Measurements from ENCODE around the gene SLC22A23. TPM values are rescaled to one million over a fixed set of nuclear protein-coding genes. Genes with fewer than 3 reads are reported as not detected.

Gene SLC22A23
- total RNA-seq, 4 donors from 2014 or later = 7.6 to 13.1 (median 9.5) TPM

GRCh38 chr6:3252369-3252768 lies 204.5 kb downstream of the SLC22A23 start:
- TF ChIP-seq EP300 (IDR thresholded peaks at IDR 0.05) (no peak), POLR2AphosphoS5 (IDR thresholded peaks at IDR 0.05) (no peak), POLR2A (IDR thresholded peaks at IDR 0.05; ENCODE audit: low read depth) (no peak), CTCF (IDR thresholded peaks at IDR 0.05) (no peak)
- Histone ChIP-seq H3K4me3 (no peak overlapping the region), H3K4me1 (peaks cover 23 to 43% (median 39%) of the 10 kb centered on the region in 4 donors), H3K36me3 (no peaks in the 10 kb centered on the region), H3K27ac (replicated peaks in 1 of 4) (no peak overlapping the region), H3K9me3 (no peaks in the 10 kb centered on the region), H3K27me3 (no peaks in the 10 kb centered on the region)
- no peak for DNase-seq (ENCODE audit: extremely low spot score)
- intact Hi-C loops (cut with DNase I) = no loop called here
- WGBS = 93% methylated on average over 10 of the region's 10 CpGs

GRCh38 chr6:3251462-3252314 lies 205.2 kb downstream of the SLC22A23 start:
- 33% methylated on average over 15 of the region's 20 CpGs for WGBS
- H3K27me3 ChIP-seq = no peaks in the 10 kb centered on the region
- TF ChIP-seq CTCF (IDR thresholded peaks at IDR 0.05) (peak in 2 of 3 experiments; percentile 97 to 99), POLR2A (IDR thresholded peaks at IDR 0.05; ENCODE audit: low read depth) (no peak), POLR2AphosphoS5 (IDR thresholded peaks at IDR 0.05) (peak; percentile 62 to 73), EP300 (IDR thresholded peaks at IDR 0.05) (no peak)
- H3K27ac ChIP-seq (replicated peaks in 1 of 4) = no peak overlapping the region
- DNase-seq (ENCODE audit: extremely low spot score) = peak; percentile 95
- H3K4me1 ChIP-seq = peaks cover 23 to 50% (median 45%) of the 10 kb centered on the region in 4 donors
- peak overlapping the region in 2 of 4 donors; percentile 21 to 27 for H3K4me3 ChIP-seq
- no peaks in the 10 kb centered on the region for H3K9me3 ChIP-seq
- H3K36me3 ChIP-seq = no peaks in the 10 kb centered on the region
- intact Hi-C loops (cut with DNase I) = loop anchor here (1.0 to 2.0 kb wide), 2 partner anchors 95 to 125 kb away; partner anchors contain the start of gene TUBB2A

GRCh38 chr6:3250231-3250675 lies 206.6 kb downstream of the SLC22A23 start:
- Histone ChIP-seq H3K27me3 (no peaks in the 10 kb centered on the region), H3K27ac (replicated peaks in 1 of 4) (peak overlapping the region in 1 of 4 donors; percentile 23), H3K9me3 (no peaks in the 10 kb centered on the region), H3K36me3 (no peaks in the 10 kb centered on the region), H3K4me3 (no peak overlapping the region), H3K4me1 (peaks cover 23 to 51% (median 47%) of the 10 kb centered on the region in 4 donors)
- intact Hi-C loops (cut with DNase I) = loop anchor here (2.0 kb wide), 1 partner anchor 93 kb away; the partner anchor contains the start of gene TUBB2A
- TF ChIP-seq POLR2AphosphoS5 (IDR thresholded peaks at IDR 0.05) (no peak), EP300 (IDR thresholded peaks at IDR 0.05) (no peak), POLR2A (IDR thresholded peaks at IDR 0.05; ENCODE audit: low read depth) (no peak), CTCF (IDR thresholded peaks at IDR 0.05) (no peak)
- DNase-seq (ENCODE audit: extremely low spot score) = no peak
- WGBS = 85% methylated on average over 9 of the region's 9 CpGs

- Histone ChIP-seq H3K27me3 (no peaks in the 10 kb centered on the region), H3K36me3 (no peaks in the 10 kb centered on the region), H3K4me3 (no peak overlapping the region), H3K27ac (replicated peaks in 1 of 4) (peak overlapping the region in 2 of 4 donors; percentile 23 to 50), H3K9me3 (no peaks in the 10 kb centered on the region), H3K4me1 (peaks cover 23 to 51% (median 47%) of the 10 kb centered on the region in 4 donors)
- no peak for DNase-seq (ENCODE audit: extremely low spot score)
- 85% methylated on average over 3 of the region's 3 CpGs for WGBS
- no peak for TF ChIP-seq EP300 (IDR thresholded peaks at IDR 0.05)
- no peak for TF ChIP-seq CTCF (IDR thresholded peaks at IDR 0.05)
- TF ChIP-seq POLR2AphosphoS5 (IDR thresholded peaks at IDR 0.05) = no peak
- TF ChIP-seq POLR2A (IDR thresholded peaks at IDR 0.05; ENCODE audit: low read depth) = no peak
- intact Hi-C loops (cut with DNase I) = loop anchor here (2.0 kb wide), 1 partner anchor 93 kb away; the partner anchor contains the start of gene TUBB2A
Measured at GRCh38 chr6:3249821-3250220, 207.0 kb downstream of the SLC22A23 start.

Data from esophagus muscularis mucosa (tissue), 4 donors.